HG03280 (cell line): Measurements from ENCODE around the gene RAET1L.
A peak's percentile ranks its signal among the peaks of the same experiment; 100 is the strongest.
"Not testable (repeated sequence)": the region's sequence is repeated elsewhere in the genome, so short reads cannot be mapped to it uniquely, and the experiment has no call there.

ENCODE experiments used
- ATAC-seq: cut with Tn5 transposase; IDR thresholded peaks from one replicate; pipeline ENCODE4 v1.9.1; 2021; ENCODE audit warnings: mild to moderate bottlenecking, moderate library complexity; ENCODE audit not compliant: unreplicated experiment

The RAET1L gene

GRCh38 chr6:150018846-150019580, 6.3 kb downstream of the RAET1L start:
- no peak for ATAC-seq

GRCh38 chr6:150017186-150017521, 8.2 kb downstream of the RAET1L start:
- ATAC-seq, result not testable (repeated sequence)

- peak; percentile 68 for ATAC-seq
These were observed 8.8 kb downstream of the RAET1L start for GRCh38 chr6:150016324-150017185.

- ATAC-seq, result not testable (repeated sequence)
These were observed 9.9 kb downstream of the RAET1L start for GRCh38 chr6:150015281-150016001.

- not testable (repeated sequence) for ATAC-seq
These were observed 10.6 kb downstream of the RAET1L start for GRCh38 chr6:150014623-150015280.

- ATAC-seq, result not testable (repeated sequence)
These were observed 11.3 kb downstream of the RAET1L start for GRCh38 chr6:150013785-150014622.

GRCh38 chr6:150012846-150013784, 12.2 kb downstream of the RAET1L start:
- ATAC-seq, result not testable (repeated sequence)

- no peak for ATAC-seq
These were observed 16.7 kb downstream of the RAET1L start for GRCh38 chr6:150008588-150008987.

GRCh38 chr6:150006961-150007464, 18.3 kb downstream of the RAET1L start:
- no peak for ATAC-seq

GRCh38 chr6:150005761-150006651, 19.3 kb downstream of the RAET1L start:
- no peak for ATAC-seq

GRCh38 chr6:150004783-150005717, 20.3 kb downstream of the RAET1L start:
- ATAC-seq, result peak; percentile 78

GRCh38 chr6:150004101-150004782, 21.1 kb downstream of the RAET1L start:
- ATAC-seq, result no peak

GRCh38 chr6:150003599-150003998, 21.7 kb downstream of the RAET1L start:
- not testable (repeated sequence) for ATAC-seq

- ATAC-seq, result no peak
These were observed 22.6 kb downstream of the RAET1L start for GRCh38 chr6:150002710-150003109.

- no peak for ATAC-seq
These were observed 23.9 kb downstream of the RAET1L start for GRCh38 chr6:150001295-150002008.
